GM04504 (cell line): ENCODE data around the gene TET3.

Experiments
- DNase-seq: peaks from one replicate; pipeline ENCODE4 v3.0.0-alpha.2; 2012; ENCODE audit warnings: low read depth

Gene TET3

GRCh38 chr2:73965053-73965452 lies 19.7 kb upstream of the TET3 start:
- no peak for DNase-seq

- no peak for DNase-seq
These were observed 16.3 kb upstream of the TET3 start for GRCh38 chr2:73968357-73968937.

- DNase-seq, result no peak
These were observed 15.4 kb upstream of the TET3 start for GRCh38 chr2:73969356-73969755.

GRCh38 chr2:73970141-73970803 lies 14.4 kb upstream of the TET3 start:
- no peak for DNase-seq

GRCh38 chr2:73970850-73971471 lies 13.7 kb upstream of the TET3 start:
- DNase-seq, result no peak

GRCh38 chr2:73971722-73972121 lies 13.0 kb upstream of the TET3 start:
- DNase-seq, result no peak

- DNase-seq, result no peak
These were observed 11.9 kb upstream of the TET3 start for GRCh38 chr2:73972846-73973245.

- DNase-seq, result no peak
These were observed 9.0 kb upstream of the TET3 start for GRCh38 chr2:73975731-73976130.

- DNase-seq, result no peak
These were observed 7.9 kb upstream of the TET3 start for GRCh38 chr2:73976803-73977202.

GRCh38 chr2:73977466-73977865 lies 7.2 kb upstream of the TET3 start:
- DNase-seq, result no peak

GRCh38 chr2:73979021-73979420 lies 5.7 kb upstream of the TET3 start:
- no peak for DNase-seq

GRCh38 chr2:73979686-73980085 lies 5.0 kb upstream of the TET3 start:
- DNase-seq, result peak; percentile 72

- DNase-seq, result no peak
These were observed 4.1 kb upstream of the TET3 start for GRCh38 chr2:73980566-73980965.

GRCh38 chr2:73981081-73982001 lies 3.4 kb upstream of the TET3 start:
- no peak for DNase-seq

- no peak for DNase-seq
These were observed 2.5 kb upstream of the TET3 start for GRCh38 chr2:73982140-73982617.

GRCh38 chr2:73983322-73984202 lies 1.1 kb upstream of the TET3 start:
- no peak for DNase-seq

GRCh38 chr2:73984922-73985307 lies 205 bp downstream of the TET3 start:
- no peak for DNase-seq

GRCh38 chr2:73985308-73986084 lies 786 bp downstream of the TET3 start:
- DNase-seq, result no peak

- DNase-seq, result no peak
These were observed 1.5 kb downstream of the TET3 start for GRCh38 chr2:73986085-73986681.
